ENCODE data around the gene RASD2. TPM values are rescaled to one million over a fixed set of nuclear protein-coding genes. Genes with fewer than 3 reads are reported as not detected.

RASD2 gene
- total RNA-seq, 4 donors from 2014 or later, result 1.8 to 5.4 (median 1.9) TPM

GRCh38 chr22:35587447-35587870 lies 46.8 kb downstream of the RASD2 start:
- no peak for TF ChIP-seq POLR2A (IDR thresholded peaks at IDR 0.05)
- peak in 1 of 5 experiments; percentile 35 for TF ChIP-seq CTCF (IDR thresholded peaks at IDR 0.05 in 4 of 5, conservative IDR thresholded peaks at IDR 0.05 in 1 of 5)
- peaks cover 45 to 58% of the 10 kb centered on the region in 2 donors for H3K4me1 ChIP-seq
- peak; percentile 91 to 100 for DNase-seq
- H3K36me3 ChIP-seq, result no peaks in the 10 kb centered on the region
- in situ Hi-C loops (cut with MboI; ENCODE audit: low sequenced_read_pairs in 4 of 4), result loop anchor here in 3 of 4 donors (5.0 to 25.0 kb wide), 4 partner anchors 35 to 250 kb away; no protein-coding TSS in a partner anchor
- H3K27me3 ChIP-seq, result no peaks in the 10 kb centered on the region
- H3K4me3 ChIP-seq, result no peak overlapping the region
- peak overlapping the region; percentile 90 to 99 (median 96) for H3K27ac ChIP-seq
- no peaks in the 10 kb centered on the region for H3K9me3 ChIP-seq
- ATAC-seq, result peak; percentile 61 to 62
- intact Hi-C loops (cut with DNase I; ENCODE audit: low total_unique reads), result loop anchor here (5.0 kb wide), 1 partner anchor 330 kb away; no protein-coding TSS in a partner anchor

GRCh38 chr22:35587896-35588295 lies 47.3 kb downstream of the RASD2 start:
- ATAC-seq, result no peak
- peak overlapping the region in 1 of 4 donors; percentile 26 for H3K4me3 ChIP-seq

GRCh38 chr22:35589071-35589755 lies 48.6 kb downstream of the RASD2 start:
- intact Hi-C loops (cut with DNase I; ENCODE audit: low total_unique reads) (loop anchor here (1.0 to 5.0 kb wide), 3 partner anchors 32 to 328 kb away; no protein-coding TSS in a partner anchor), in situ Hi-C loops (cut with MboI; ENCODE audit: low sequenced_read_pairs in 4 of 4) (loop anchor here in 3 of 4 donors (5.0 to 25.0 kb wide), 4 partner anchors 33 to 252 kb away; no protein-coding TSS in a partner anchor)
- DNase-seq (peak; percentile 86 to 97), ATAC-seq (peak; percentile 57 to 72)
- peak overlapping the region; percentile 90 to 99 (median 96) for H3K27ac ChIP-seq
- no peaks in the 10 kb centered on the region for H3K9me3 ChIP-seq
- H3K4me3 ChIP-seq, result peak overlapping the region in 1 of 4 donors; percentile 26
- H3K27me3 ChIP-seq, result no peaks in the 10 kb centered on the region
- peaks cover 60% of the 10 kb centered on the region in 2 donors for H3K4me1 ChIP-seq
- H3K36me3 ChIP-seq, result no peaks in the 10 kb centered on the region
- TF ChIP-seq POLR2A (IDR thresholded peaks at IDR 0.05), result peak; percentile 69 to 74
- TF ChIP-seq CTCF (IDR thresholded peaks at IDR 0.05 in 4 of 5, conservative IDR thresholded peaks at IDR 0.05 in 1 of 5), result peak in 1 of 5 experiments; percentile 17

More at GRCh38 chr22:35587896-35588295, 47.3 kb downstream of the RASD2 start:
- TF ChIP-seq CTCF (IDR thresholded peaks at IDR 0.05 in 4 of 5, conservative IDR thresholded peaks at IDR 0.05 in 1 of 5), result no peak
- TF ChIP-seq POLR2A (IDR thresholded peaks at IDR 0.05), result peak; percentile 13 to 16
- no peak for DNase-seq
- Histone ChIP-seq H3K36me3 (no peaks in the 10 kb centered on the region), H3K27ac (peak overlapping the region; percentile 90 to 99 (median 96)), H3K27me3 (no peaks in the 10 kb centered on the region), H3K9me3 (no peaks in the 10 kb centered on the region), H3K4me1 (peaks cover 49 to 59% of the 10 kb centered on the region in 2 donors)
- in situ Hi-C loops (cut with MboI; ENCODE audit: low sequenced_read_pairs in 4 of 4), result loop anchor here in 3 of 4 donors (5.0 to 25.0 kb wide), 4 partner anchors 34 to 251 kb away; no protein-coding TSS in a partner anchor
- intact Hi-C loops (cut with DNase I; ENCODE audit: low total_unique reads), result loop anchor here (2.0 to 5.0 kb wide), 2 partner anchors 275 to 329 kb away; no protein-coding TSS in a partner anchor

GRCh38 chr22:35589756-35590093 lies 49.1 kb downstream of the RASD2 start:
- DNase-seq, result no peak
- Histone ChIP-seq H3K9me3 (no peaks in the 10 kb centered on the region), H3K4me1 (peaks cover 63 to 66% of the 10 kb centered on the region in 2 donors), H3K4me3 (no peak overlapping the region), H3K27me3 (no peaks in the 10 kb centered on the region), H3K36me3 (no peaks in the 10 kb centered on the region), H3K27ac (peak overlapping the region; percentile 90 to 99 (median 96))
- ATAC-seq, result no peak
- in situ Hi-C loops (cut with MboI; ENCODE audit: low sequenced_read_pairs in 4 of 4), result loop anchor here in 3 of 4 donors (5.0 to 25.0 kb wide), 4 partner anchors 33 to 252 kb away; no protein-coding TSS in a partner anchor
- intact Hi-C loops (cut with DNase I; ENCODE audit: low total_unique reads), result loop anchor here (1.0 to 5.0 kb wide), 3 partner anchors 32 to 328 kb away; no protein-coding TSS in a partner anchor
- TF ChIP-seq POLR2A (IDR thresholded peaks at IDR 0.05) (no peak), CTCF (IDR thresholded peaks at IDR 0.05 in 4 of 5, conservative IDR thresholded peaks at IDR 0.05 in 1 of 5) (no peak)

Measured in gastrocnemius medialis (tissue), 4 donors.